Peyer's patch (tissue), 4 donors: Measurements from ENCODE around the gene MMP27. TPM values are rescaled to one million over a fixed set of nuclear protein-coding genes. Genes with fewer than 3 reads are reported as not detected.

Experiments used
- total RNA-seq, 4 donors: library from RNA; depleted of rRNA; stranded (reverse); fragments of >200 nt; gene quantifications; one replicate each; pipeline ENCODE4 v1.1.0, GENCODE V29; 2016

Gene MMP27
- total RNA-seq, 4 donors from 2014 or later, result 0.40 TPM; not detected in 3

Other genes with a start within 250 kb of the MMP27 start
- 1 to 10 TPM in 1 of 4 donors, not detected in 3; 1.1 TPM for gene MMP7, start 175.0 kb downstream of the MMP27 start, total RNA-seq
- not detected for gene MMP20, start 80.4 kb downstream of the MMP27 start, total RNA-seq
- not detected for gene MMP8, start 19.2 kb upstream of the MMP27 start, total RNA-seq
- gene MMP10, start 74.9 kb upstream of the MMP27 start, total RNA-seq, result under 1 TPM in 1 of 4 donors, not detected in 3; 0.54 TPM
- 1 to 10 TPM in 2 of 4 donors, under 1 TPM in 2; 0.35 to 1.7 (median 1.0) TPM for gene MMP1, start 92.4 kb upstream of the MMP27 start, total RNA-seq
- 1 to 10 TPM in 2 of 4 donors, not detected in 2; 1.5 to 1.8 TPM for gene MMP3, start 137.8 kb upstream of the MMP27 start, total RNA-seq
- gene MMP12, start 169.2 kb upstream of the MMP27 start, total RNA-seq, result under 1 TPM in 2 of 4 donors, not detected in 2; 0.40 to 0.53 TPM
- gene MMP13, start 250.0 kb upstream of the MMP27 start, total RNA-seq, result not detected